Activated naive CD4-positive, alpha-beta T cell treated with anti-CD3 and anti-CD28 coated beads, Interleukin-2, amount 50 U/mL, for 24 hours (primary cell): Measurements from ENCODE around the gene AUTS2.
"Not testable (repeated sequence)": the region's sequence is repeated elsewhere in the genome, so short reads cannot be mapped to it uniquely, and the experiment has no call there.

Experiments
- H3K27ac Mint-ChIP-seq: one replicate; pipeline ENCODE4 v1.8.0; 2021; ENCODE audit warnings: mild to moderate bottlenecking, mixed read lengths
- H3K27me3 Mint-ChIP-seq: one replicate; pipeline ENCODE4 v1.8.0; 2021; ENCODE audit warnings: mixed read lengths
- H3K36me3 Mint-ChIP-seq: one replicate; pipeline ENCODE4 v1.8.0; 2021; ENCODE audit warnings: mixed read lengths
- H3K4me1 Mint-ChIP-seq: one replicate; pipeline ENCODE4 v1.8.0; 2021; ENCODE audit warnings: mixed read lengths
- H3K4me3 Mint-ChIP-seq: one replicate; pipeline ENCODE4 v1.8.0; 2021; ENCODE audit warnings: mild to moderate bottlenecking, mixed read lengths
- H3K9me3 Mint-ChIP-seq: one replicate; pipeline ENCODE4 v1.8.0; 2021; ENCODE audit warnings: mixed read lengths

The AUTS2 gene

DNA sequence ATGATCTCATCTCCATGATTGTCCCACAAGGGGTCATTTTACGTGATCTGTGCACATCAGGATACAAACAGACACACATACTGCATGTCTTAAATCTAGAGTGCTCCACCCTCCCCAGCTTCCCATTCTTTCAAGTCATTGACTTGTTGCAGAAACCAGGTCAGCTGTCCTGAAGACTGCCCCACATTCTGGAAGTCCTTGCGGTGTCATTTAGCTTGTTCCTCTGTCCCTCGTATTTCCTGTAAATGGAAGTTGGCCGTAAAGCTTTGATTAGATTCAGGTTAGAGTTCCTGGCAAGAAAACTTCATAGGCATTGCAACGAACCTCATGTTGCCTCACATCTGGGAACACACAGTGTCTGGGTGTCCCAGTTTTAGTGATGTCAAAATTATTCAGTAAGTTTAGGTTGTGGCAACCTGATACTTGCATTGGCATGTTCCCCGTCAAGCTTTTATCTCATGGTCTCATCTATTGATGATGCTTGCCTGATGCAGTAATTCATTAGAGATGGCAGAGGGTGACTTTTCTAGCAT lies 1116.3 kb downstream of the AUTS2 start:
- H3K4me3 Mint-ChIP-seq, result no peak overlapping the region
- H3K4me1 Mint-ChIP-seq, result no peaks in the 10 kb centered on the region
- no peak overlapping the region for H3K27ac Mint-ChIP-seq

DNA sequence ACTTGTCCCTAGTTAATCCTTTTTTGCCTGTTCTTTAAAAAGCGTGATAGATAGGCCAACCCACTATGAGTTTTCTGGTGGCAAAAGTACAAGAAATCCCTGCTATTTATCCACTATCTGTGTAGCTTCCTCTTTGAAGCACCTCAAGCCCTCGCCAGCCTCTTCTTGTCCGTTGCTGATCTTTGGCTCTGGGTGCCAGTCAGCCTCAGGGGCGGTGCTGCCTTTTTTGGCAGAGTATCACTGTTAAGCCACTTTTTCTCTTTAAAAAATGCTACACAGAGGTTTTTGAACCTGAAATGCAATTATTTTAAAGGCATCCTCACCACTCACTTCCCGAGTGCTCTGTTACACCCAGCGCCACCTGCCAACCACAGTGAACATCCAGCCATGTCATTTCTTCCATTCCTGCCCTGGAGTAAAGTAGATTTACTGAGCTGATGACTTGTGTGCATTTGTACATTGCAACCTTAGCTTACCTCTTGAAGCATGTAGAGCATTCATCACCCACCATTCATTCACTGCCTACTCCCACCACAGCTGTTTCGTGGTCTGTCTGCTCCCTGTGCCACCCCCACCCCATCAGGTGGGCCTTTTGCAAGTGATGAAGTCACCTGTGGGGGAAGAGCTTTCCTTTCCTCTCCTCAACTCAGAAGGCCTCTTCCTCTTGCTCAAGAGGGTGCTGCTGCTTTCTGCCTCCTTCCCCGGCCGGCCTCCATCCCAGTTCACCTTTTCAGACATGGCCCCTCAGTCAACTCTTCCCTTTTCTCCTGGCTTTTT lies 1119.5 kb downstream of the AUTS2 start:
- H3K27ac Mint-ChIP-seq, result no peak overlapping the region
- no peaks in the 10 kb centered on the region for H3K9me3 Mint-ChIP-seq
- no peaks in the 10 kb centered on the region for H3K36me3 Mint-ChIP-seq
- H3K4me3 Mint-ChIP-seq, result no peak overlapping the region
- peaks cover 5% of the 10 kb centered on the region for H3K27me3 Mint-ChIP-seq
- H3K4me1 Mint-ChIP-seq, result peaks cover 5% of the 10 kb centered on the region

More for the DNA sequence above, 1116.3 kb downstream of the AUTS2 start:
- Mint-ChIP-seq H3K27me3 (peaks cover 5% of the 10 kb centered on the region), H3K9me3 (no peaks in the 10 kb centered on the region), H3K36me3 (no peaks in the 10 kb centered on the region)

DNA sequence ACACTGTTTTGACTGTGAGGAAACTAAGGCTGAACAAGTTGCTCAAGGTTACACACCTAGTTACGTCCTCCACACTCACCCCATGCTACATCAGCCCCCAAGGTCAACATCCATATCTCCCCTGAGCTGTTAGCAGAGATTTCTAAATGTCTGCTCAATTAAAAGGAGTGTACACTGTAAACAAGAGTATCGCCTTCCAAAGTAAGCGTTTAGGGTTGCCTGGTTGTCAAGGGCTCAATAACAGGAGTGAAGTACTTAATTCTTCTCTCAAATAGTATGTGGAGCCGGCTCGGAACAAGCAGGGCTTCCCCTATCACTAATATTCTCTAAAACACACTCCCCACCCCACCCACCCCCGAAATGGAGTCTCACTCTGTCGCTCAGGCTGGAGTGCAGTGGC lies 1120.8 kb downstream of the AUTS2 start:
- no peaks in the 10 kb centered on the region for H3K9me3 Mint-ChIP-seq
- H3K4me3 Mint-ChIP-seq, result no peak overlapping the region
- H3K27ac Mint-ChIP-seq, result no peak overlapping the region
- H3K27me3 Mint-ChIP-seq, result peaks cover 5% of the 10 kb centered on the region
- peaks cover 5% of the 10 kb centered on the region for H3K4me1 Mint-ChIP-seq
- H3K36me3 Mint-ChIP-seq, result no peaks in the 10 kb centered on the region

DNA sequence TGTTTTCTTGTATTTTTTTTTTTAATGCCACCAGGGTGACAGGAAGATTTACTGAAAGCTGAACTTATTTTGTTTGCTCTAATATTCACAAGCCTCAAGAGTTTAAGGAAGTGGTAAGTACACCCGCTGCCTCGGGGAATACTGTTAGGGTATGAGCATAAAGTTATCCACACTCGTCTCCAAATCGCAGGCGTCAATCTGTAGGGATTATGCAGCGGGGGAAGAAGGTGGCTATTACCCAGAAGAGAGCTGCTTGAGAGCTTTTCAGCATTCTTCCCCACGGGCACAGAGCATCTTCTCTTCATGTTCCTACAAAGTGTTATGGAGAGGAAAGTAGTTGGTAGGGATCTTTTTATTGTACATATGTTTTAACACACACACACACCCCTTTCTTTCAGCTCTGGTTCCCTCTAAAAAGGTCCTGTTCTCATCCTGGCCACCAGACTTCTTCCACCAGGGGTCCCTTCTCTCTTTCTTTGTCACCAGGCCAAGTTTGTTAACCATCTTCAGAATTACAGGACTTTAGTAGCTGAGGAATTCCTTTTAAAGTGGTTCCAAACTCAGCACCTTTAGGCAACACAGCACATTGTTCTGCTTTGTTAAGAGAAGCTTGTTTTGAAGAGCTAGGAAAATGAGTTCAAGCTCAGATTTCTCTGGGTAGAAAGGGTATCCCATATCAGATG lies 1122.1 kb downstream of the AUTS2 start:
- Mint-ChIP-seq H3K9me3 (no peaks in the 10 kb centered on the region), H3K27me3 (peaks cover 5% of the 10 kb centered on the region), H3K36me3 (no peaks in the 10 kb centered on the region), H3K4me1 (peaks cover 5% of the 10 kb centered on the region), H3K27ac (no peak overlapping the region), H3K4me3 (no peak overlapping the region)

DNA sequence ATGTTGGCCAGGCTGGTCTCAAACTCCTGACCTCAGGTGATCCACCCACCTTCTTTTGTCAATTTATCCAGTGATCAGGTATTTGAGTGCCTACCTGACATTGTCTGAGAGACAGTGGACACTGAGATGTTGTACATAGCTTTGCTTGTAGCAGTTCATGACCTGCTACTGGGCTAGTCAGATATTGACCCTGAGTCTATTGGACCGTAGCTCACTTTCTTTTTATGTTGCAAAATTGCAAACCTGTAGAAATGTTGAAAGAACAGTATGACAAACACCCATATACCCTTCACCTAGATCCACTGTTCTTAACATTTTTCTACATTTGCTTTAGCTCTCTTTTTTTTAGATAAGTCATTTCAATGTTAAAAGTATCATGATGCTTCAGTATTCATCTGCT lies 1123.2 kb downstream of the AUTS2 start:
- H3K9me3 Mint-ChIP-seq, result no peaks in the 10 kb centered on the region
- H3K4me3 Mint-ChIP-seq, result no peak overlapping the region
- H3K36me3 Mint-ChIP-seq, result no peaks in the 10 kb centered on the region
- no peak overlapping the region for H3K27ac Mint-ChIP-seq
- peaks cover 5% of the 10 kb centered on the region for H3K27me3 Mint-ChIP-seq
- peaks cover 5% of the 10 kb centered on the region for H3K4me1 Mint-ChIP-seq

DNA sequence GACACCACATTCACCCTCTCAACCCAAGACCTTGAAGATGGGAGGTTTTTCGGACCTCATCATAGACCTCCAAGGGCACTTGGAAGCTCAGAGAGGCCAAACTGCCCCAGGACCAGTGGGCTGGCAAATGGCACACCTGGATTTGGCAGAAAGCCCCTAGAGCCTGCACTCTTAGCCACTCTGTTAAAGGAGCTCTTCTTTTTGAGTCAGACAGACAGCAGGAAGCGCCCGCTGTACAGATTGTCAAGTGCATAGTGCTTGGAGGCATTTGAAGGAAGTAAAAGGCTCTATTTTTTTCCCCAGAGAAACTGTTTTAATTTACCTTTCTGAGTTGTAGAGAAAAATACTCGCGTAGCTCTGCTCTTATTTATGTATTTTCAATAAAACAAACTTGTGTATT lies 1125.1 kb downstream of the AUTS2 start:
- no peak overlapping the region for H3K27ac Mint-ChIP-seq
- peaks cover 5% of the 10 kb centered on the region for H3K4me1 Mint-ChIP-seq
- H3K27me3 Mint-ChIP-seq, result peaks cover 2% of the 10 kb centered on the region
- no peaks in the 10 kb centered on the region for H3K36me3 Mint-ChIP-seq
- no peak overlapping the region for H3K4me3 Mint-ChIP-seq
- H3K9me3 Mint-ChIP-seq, result no peaks in the 10 kb centered on the region

DNA sequence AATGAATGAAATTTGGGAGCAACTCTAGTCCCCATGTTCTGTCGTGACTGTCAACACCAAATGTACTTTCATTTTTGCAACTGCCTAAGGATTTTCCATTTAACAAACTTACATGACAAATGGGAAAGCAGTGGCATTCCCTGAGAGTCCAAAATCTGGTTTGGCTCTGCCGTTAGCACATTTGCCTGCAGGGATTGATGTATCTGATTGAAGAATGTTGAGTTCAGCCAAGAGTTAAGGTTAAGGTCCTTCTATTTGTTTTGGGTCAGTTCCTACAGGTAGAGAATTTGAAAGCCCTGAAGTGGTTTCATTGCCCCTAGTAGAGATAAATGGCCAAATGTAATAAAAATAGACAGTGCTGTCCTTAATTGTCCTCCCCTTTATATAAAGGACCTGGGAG lies 1127.2 kb downstream of the AUTS2 start:
- Mint-ChIP-seq H3K36me3 (peaks cover 1% of the 10 kb centered on the region), H3K4me1 (no peaks in the 10 kb centered on the region), H3K9me3 (no peaks in the 10 kb centered on the region), H3K4me3 (no peak overlapping the region), H3K27ac (no peak overlapping the region), H3K27me3 (no peaks in the 10 kb centered on the region)

DNA sequence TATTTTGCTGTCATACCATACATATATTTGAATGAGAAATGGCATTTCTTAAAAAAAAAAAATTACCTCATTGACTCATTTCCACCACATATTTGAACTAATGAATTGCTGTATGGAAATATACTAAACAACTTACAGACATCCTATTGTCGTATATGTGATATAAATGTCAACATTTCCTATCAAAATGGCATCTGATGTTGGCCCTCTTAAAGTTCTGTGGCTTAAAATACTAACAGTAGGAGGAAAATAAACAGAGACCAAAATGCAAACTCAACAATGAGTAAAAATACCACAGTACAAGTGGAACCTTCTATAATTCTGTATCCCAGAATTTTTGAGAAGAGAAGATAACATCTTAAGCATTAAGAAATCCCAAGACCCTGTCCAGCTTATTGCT lies 1128.0 kb downstream of the AUTS2 start:
- H3K4me1 Mint-ChIP-seq, result no peaks in the 10 kb centered on the region

DNA sequence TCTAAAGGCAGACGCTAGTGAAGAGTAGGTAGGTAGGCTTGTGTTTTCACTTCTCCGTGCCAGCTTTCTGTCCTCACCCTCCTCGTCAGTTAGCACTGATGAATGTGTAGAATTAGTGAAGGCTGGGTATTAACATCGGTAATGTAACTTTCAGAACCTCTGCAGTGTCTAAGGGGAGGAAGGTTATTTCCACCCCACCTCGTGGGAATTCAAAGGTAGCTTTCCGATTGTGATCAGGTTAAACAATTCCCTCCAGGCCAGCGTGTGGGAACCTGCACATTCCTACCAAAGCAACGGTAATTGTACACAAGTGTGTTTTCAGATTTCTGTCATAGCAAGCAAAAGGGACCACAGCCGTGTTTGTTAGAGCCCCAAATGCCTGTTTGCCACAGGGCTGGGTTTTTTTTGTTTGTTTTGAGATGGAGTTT lies 1128.7 kb downstream of the AUTS2 start:
- no peaks in the 10 kb centered on the region for H3K27me3 Mint-ChIP-seq
- H3K27ac Mint-ChIP-seq, result no peak overlapping the region
- peaks cover 1% of the 10 kb centered on the region for H3K36me3 Mint-ChIP-seq
- no peaks in the 10 kb centered on the region for H3K4me1 Mint-ChIP-seq
- H3K9me3 Mint-ChIP-seq, result no peaks in the 10 kb centered on the region
- H3K4me3 Mint-ChIP-seq, result no peak overlapping the region

More for the DNA sequence above, 1128.0 kb downstream of the AUTS2 start:
- no peak overlapping the region for H3K4me3 Mint-ChIP-seq
- H3K9me3 Mint-ChIP-seq, result no peaks in the 10 kb centered on the region
- H3K27me3 Mint-ChIP-seq, result no peaks in the 10 kb centered on the region
- H3K27ac Mint-ChIP-seq, result no peak overlapping the region
- peaks cover 1% of the 10 kb centered on the region for H3K36me3 Mint-ChIP-seq

DNA sequence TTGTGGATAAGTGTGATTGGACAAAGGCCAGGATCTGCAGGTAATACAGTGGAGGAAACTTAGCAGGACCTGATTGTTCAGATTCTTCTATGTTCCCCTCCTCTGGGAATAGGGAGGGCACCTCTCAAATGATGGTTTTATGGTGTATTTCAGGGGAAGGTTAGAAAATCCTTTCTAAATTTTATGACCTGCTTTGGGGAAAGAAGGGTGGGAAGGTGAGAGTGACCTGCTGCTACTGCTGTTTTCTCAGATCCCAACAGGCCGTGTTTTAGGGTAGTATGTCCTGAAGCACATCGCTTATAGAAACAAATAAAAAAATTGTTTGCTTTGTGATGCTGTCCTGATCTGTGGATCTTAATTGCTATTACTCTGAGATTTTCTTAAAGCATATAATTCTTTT lies 1129.6 kb downstream of the AUTS2 start:
- Mint-ChIP-seq H3K27me3 (no peaks in the 10 kb centered on the region), H3K4me1 (no peaks in the 10 kb centered on the region), H3K9me3 (no peaks in the 10 kb centered on the region), H3K36me3 (peaks cover 1% of the 10 kb centered on the region), H3K4me3 (no peak overlapping the region), H3K27ac (no peak overlapping the region)

DNA sequence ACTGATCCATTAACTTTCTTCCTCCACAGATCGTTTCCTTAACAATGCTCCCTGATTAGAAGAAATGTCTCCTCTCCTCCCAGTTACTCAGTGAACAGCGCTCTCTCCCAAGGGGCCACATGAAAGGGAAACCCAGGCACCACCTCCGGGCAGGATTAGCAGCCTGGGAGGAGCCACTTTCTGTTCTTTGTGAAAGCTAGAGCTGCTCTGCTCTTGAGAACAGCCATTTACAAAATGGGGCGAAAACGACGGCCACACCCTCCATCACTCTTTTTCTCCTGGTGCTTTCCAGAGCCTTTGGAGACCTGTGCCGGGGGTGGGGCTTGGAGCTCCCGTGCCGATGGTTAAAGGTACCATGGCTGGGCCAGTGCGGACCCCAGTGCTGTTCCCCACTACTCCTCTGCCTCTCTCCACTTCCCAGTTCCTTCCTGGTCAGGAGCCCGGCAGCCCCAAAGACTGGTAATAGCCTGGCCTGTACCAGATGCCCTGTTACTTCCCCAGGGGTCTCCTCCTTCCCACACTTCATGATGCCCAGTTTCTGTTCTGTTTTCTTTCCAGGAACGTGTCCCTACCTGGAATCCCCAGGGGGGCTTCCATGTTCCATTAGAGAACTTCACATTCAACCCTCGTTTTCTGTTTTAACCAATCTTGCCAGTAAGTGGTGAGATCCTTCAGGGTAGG lies 1130.7 kb downstream of the AUTS2 start:
- Mint-ChIP-seq H3K4me3 (no peak overlapping the region), H3K36me3 (peaks cover 1% of the 10 kb centered on the region), H3K9me3 (no peaks in the 10 kb centered on the region), H3K4me1 (no peaks in the 10 kb centered on the region), H3K27me3 (no peaks in the 10 kb centered on the region), H3K27ac (no peak overlapping the region)

DNA sequence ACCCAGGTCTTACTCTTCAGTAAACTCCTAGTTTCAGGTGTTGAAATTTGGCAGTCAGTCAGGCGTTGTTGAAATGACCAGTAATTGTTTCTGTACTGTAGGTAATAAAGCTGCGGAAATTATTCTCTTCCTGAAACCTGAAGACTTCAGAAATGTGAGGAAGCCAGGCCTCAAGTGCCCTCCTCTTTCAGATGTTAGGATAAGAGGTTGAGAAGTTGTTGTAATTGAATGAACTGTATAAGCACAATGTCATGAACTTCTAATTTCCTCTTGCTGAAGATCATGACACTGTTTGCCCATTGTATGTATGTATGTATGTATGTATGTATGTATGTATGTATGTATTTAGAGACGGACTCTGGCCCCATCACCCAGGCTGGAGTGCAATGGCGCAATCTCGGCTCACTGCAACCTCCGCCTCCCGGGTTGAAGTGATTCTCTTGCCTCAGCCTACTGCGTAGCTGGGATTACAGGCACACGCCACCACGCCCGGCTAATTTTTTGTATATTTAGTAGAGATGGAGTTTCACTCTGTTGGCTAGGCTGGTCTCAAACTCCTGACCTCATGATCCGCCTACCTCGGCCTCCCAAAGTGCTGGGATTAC lies 1131.4 kb downstream of the AUTS2 start:
- H3K36me3 Mint-ChIP-seq, H3K9me3 Mint-ChIP-seq, H3K4me3 Mint-ChIP-seq, H3K27ac Mint-ChIP-seq, H3K27me3 Mint-ChIP-seq, H3K4me1 Mint-ChIP-seq: not testable (repeated sequence)

DNA sequence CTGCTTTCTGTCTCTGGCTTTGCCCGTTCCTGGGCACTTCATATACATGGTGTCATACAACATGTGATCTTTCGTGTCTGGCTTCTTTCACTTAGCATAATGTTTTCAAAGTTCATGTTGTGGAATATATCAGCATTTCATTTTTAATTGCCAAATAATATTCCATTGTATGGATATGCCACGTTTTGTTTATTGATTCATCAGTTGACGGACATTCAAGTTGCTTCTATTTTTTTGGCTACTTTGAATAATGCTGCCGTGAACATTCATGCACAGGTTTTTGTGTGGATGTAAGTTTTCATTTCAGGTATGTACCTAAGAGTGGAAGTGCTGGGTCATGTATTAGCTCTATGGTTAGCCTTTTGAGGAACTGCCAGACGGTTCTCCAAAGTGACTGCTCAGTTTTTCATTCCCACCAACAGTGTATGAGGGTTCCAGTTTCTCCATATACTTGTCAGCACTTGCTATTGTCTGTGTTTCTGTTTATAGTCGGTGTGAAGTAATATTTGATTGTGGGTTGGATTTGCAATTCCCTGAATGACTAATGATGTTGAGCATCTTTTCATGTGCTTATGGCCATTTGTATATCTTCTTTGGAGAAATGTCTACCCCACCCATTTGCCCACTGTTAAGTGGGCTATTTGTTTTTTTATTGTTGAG lies 1132.3 kb downstream of the AUTS2 start:
- H3K4me3 Mint-ChIP-seq, result no peak overlapping the region
- H3K4me1 Mint-ChIP-seq, result no peaks in the 10 kb centered on the region
- peaks cover 1% of the 10 kb centered on the region for H3K36me3 Mint-ChIP-seq
- H3K9me3 Mint-ChIP-seq, result no peaks in the 10 kb centered on the region
- H3K27ac Mint-ChIP-seq, result no peak overlapping the region
- H3K27me3 Mint-ChIP-seq, result peaks cover 1% of the 10 kb centered on the region

DNA sequence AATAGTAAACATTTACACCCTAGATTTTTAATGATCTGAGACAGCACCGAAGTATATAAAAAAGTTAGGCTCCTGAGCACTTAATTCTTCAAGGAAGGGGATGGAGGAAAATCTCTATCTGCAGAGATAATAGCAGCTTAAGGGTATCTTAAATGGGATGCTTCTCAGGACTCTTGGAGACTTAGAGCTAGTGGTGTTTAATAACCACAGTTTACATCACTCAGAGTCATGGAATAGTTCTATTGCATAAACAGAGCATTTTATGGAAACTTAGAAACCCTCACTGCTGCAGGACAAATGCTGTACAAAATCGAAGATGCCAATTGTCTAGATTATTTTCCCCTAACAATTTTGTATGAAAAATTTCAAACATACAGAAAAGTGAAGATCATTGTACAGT lies 1134.8 kb downstream of the AUTS2 start:
- Mint-ChIP-seq H3K4me3 (no peak overlapping the region), H3K36me3 (peaks cover 1% of the 10 kb centered on the region), H3K4me1 (peaks cover 8% of the 10 kb centered on the region), H3K27me3 (peaks cover 3% of the 10 kb centered on the region), H3K27ac (no peak overlapping the region), H3K9me3 (no peaks in the 10 kb centered on the region)

DNA sequence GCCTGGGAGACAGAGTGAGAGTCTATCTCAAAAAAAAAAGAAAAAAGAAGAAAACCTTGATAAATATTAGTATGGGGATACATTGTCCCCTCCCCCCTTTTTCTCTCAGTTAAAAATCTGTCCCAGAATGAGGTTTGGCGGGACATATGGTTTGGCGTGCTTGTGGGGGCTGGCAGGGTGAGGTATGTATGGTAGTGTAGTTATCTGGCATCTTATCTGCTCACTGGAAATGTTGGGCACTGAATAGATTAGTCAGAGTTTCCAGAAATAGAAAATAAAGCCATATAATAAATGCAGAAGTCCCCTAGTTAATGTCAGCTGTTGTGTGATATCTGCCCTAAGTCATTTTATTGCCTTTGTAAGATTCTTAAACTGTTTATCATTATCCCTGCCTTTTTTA lies 1136.1 kb downstream of the AUTS2 start:
- H3K4me1 Mint-ChIP-seq, result peaks cover 8% of the 10 kb centered on the region
- H3K27ac Mint-ChIP-seq, result no peak overlapping the region
- H3K4me3 Mint-ChIP-seq, result no peak overlapping the region
- H3K36me3 Mint-ChIP-seq, result no peaks in the 10 kb centered on the region
- H3K9me3 Mint-ChIP-seq, result no peaks in the 10 kb centered on the region
- peaks cover 3% of the 10 kb centered on the region for H3K27me3 Mint-ChIP-seq
